HL-60/S4 treated with retinoic acid at 250 ng/mL for 4 days and 3 days (cell line): ENCODE results near the gene TAF4.

Experiments
- in situ Hi-C: fragments of 300-500 bp; cut with MboI; formaldehyde crosslinking; loops from 2 replicates; pipeline ENCODE4 v1.7.0; 2022; ENCODE audit warnings: low sequenced_read_pairs

The TAF4 gene

DNA sequence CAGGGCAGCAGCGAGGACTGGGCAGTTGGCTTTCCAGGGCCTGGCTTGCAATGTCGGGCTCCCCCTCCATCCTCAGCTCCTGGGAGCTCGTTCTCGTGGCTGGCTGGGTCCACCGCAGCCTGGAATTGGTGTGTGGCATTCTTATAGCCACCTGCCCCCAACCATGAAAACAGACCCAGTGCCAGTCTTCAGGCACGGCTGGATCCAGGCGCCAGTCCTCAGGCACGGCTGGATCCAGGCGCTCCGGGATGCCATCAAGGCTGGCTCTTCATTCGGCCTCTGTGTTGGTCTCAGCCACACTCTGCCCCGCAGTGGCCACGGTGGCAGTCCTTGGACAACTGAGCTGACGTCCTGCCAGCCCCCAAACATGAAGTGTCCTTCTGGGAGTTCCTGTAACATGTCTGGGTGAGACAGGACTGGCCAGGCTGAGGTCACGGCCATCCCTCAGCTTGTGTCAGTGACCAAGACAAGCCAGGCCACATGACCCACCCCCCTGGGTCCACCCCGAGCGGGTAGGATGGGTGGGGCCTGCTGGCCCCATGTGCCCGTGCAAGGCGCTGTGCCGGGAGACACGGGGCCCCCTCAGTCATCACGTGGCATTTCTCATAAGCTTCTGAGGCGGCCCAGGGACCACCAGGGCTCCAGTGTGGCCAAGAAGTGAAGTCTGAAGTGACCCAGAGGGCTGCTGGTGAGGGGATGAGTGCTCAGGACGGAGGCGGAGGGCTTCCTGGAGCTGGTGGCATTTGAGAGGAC lies 99.0 kb downstream of the TAF4 start:
- in situ Hi-C loops: no loop called here

DNA sequence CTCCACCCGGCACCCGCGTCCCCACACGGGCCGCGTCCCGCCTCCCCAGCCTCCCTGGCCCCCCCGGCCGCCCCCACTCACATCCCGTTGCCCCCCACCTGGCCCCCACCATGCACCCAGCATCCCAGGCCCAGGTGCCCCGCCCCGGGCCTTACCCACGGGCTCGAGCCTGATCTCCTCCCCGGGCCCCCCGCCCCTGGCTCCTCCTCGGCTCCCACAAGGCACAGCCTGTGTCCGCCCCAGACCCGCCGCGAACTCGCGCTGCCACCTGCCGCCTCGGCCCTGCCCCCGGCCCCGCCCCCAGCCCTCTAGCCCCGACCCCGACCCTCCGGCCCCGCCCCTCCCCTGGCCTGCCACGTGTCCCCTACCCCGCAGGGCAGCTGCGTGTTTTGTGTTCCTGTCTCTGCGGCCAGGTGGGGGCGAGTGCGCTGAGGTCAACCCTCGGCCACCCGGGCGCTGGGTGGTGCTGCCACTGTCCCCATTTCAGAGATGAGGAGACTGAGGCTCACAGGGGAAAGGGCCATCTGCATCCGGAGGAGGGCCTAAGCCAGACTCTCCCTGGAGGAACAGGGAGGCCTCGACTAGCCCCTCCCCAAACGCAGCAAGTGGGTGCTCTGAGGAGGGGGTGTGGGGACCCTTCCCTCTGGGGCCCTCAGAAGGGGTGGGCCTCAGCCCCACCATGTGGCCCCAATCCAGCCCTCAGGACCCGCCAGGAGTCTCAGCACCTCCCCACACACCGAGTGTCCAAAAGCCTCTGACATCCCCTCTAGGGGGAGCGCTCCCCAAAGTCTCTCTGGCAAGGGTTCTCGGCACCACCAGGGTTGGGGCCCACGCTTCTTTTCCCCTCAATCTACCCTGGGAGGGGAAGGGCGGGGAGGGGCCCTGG lies 99.8 kb downstream of the TAF4 start:
- in situ Hi-C loops: no loop called here

DNA sequence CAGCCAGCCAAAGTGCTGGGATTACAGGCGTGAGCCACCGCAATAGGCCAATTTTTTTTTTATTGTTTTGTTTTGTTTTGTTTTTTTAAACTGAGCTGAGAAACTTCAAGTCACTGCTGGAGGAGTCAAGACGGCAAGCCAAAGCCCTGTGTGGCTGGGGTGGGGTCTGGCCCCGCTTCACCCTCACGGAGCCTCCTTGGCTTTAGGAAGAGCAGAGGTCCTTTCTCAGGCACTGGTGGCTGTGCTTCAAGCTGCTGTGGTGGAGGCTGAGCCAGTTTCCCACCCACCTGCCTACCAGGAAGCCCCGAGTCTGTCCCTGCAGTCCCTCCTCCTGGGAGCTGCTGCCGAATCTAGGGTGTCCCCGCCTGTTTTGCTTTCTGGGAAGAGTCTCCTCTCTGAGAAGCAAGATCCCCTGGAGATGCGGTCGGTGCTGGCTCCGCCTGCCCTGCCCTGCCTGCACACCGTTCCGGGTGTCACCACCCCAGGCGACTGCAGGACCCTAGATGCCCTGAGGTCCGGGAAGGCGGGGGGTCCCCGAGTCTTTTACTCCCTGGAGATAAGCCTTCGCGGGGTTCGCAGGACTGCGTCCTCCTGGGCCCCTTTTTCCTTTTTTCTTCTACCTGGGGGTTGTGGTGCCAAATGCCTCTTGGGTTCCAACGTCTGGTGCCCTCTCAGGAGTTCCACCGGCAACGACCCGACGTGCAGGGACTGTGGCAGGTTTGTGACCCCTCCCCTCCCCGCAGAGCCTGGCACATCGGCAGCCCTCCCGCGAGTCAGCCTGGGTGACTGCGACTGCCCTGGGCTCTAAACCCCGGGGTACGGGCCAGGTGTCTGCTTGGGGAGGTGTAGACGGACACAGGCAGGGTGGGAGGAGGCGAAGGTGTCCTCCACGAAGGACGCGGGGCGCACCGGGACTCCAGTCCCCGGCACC lies 100.7 kb downstream of the TAF4 start:
- in situ Hi-C loops: no loop called here

DNA sequence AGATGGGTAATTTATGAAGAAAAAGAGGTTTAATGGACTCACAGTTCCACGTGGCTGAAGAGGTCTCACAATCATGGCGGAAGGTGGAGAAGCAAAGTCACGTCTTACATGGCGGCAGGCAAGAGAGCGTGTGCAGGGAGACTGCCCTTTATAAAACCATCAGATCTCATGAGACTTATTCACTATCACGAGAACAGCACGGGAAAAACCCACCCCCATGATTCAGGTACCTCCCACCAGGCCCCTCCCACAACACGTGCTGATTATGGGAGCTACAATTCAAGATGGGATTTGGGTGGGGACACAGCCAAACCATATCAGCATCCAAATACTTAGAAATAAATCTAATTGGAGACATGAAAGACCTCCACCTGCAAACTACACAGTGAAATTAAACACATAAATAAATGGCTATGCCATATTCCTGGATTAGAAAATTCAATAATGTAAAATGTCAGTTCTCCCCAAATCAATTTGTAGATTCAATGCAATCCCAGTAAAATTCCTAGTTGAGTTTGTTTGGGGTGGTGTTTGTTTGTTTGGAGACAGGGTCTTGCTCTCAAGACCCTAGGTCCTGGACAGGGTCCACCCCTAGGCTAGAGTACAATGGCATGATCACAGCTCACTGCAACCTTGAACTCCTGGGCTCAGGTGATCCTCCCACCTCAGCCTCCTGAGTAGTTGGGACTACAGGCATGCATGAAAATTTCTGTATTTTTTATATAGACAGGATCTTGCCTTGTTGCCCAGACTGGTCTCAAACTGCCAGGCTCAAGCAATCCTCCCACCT lies 101.6 kb downstream of the TAF4 start:
- in situ Hi-C loops: no loop called here

DNA sequence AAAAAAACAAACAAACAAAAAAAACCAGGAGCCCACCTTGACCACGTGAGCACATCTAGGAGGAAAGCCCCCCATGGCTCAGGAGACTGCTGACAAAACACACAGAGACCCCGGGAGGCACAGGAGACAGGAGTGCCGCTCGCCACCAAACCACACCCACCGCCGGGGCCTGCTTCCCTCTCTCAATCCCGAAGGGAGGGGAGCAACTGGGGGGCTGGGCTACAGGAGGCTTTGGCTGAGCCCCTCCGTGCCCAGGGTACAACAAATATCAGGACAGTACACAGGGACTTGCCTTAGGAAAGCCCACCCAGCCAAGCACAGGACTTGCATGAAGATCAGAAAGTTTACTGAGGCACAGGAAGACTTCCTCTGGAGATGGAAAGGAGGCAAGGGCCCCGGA lies 102.5 kb downstream of the TAF4 start:
- in situ Hi-C loops: no loop called here

DNA sequence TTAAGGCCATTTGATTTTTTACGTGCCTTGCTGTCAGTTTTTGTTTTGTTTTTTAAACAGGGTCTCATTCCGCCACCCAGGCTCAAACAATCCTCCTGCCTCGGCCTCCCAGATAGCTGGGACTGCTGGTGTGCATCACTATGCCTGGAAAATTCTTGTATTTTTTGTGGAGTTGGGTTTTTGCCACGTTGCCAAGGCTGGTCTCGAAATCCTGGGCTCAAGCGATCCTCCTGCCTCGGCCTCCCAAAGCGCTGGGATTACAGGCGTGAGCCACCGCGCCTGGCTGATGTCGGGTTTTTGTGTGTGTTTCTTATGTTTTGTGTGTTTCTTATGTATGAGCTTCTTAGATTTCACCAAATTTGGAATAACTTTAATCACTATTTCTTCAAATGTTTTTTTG lies 104.8 kb downstream of the TAF4 start:
- in situ Hi-C loops: no loop called here

DNA sequence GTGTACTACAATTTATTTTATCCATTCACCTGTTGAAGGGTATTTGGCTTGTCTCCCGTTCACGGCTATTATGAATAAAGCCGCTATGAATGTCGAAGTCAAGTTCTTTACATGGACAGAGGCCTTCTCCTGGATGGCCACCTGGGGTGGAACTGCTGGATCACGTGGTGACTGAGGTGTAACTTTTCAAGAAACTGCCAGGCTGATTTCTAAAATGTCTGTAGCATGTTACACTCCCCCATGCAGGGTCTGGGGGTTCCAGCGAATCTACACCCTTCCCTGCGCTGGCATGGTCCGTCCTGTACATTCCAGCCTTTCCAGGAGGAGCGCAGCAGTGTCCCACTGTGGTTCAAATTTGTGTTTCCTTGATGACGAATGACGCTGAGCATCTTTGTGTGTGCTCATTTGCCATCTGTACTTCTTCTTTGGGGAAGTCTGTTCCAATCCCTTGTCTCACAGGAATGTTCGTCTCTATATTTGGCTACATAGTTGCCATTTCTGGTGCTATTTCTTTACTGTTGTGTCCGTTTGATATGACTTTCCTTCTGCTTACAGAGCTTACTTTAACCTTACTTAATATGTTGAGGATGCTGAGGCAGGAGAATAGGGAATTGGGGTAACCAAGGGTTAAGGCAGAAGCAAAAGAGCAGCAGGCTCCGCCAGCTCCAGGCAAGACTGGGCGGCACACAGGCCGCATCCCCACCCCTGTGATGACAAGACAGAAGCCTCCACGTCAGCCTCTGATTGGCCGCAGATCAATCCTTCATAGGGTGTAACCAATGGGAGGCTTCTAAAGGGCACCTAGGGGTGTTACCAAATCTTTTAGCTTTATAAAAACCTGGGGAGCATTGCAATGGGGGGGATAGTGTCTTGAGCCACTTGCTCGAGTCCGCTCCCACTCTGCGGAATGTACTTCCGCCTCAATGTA lies 106.6 kb downstream of the TAF4 start:
- in situ Hi-C loops: no loop called here

DNA sequence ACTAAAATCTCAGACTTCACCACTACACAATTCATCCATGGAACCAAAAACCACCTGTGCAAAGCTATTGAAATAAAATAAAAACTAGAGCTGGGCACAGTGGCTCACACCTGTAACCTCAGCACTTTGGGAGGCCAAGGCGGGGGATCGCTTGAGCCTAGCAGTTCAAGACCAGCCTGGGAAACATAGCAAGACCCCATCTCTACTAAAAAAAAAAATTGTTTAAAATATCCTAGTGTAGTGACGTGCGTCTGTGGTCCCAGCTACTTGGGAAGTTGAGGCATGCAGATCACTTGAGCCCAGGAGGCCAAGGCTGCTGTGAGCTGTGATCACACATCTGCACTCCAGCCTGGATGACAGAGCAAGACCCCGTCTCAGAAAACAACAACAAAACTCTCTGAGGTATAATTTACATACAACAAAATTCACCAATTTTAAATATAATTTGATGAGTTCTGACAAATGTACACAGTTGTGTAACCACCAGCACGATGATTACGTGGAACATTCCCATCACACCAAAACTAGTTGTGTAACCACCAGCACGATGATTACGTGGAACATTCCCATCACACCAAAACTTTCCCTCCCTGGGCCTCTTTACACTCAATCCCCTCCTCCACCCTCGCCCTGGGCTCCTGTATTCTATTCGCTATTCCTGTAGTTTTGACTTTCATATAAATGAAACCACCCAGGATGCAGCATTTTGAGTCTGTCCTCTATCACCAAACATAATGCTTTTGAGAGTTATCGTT lies 107.5 kb downstream of the TAF4 start:
- in situ Hi-C loops: no loop called here

DNA sequence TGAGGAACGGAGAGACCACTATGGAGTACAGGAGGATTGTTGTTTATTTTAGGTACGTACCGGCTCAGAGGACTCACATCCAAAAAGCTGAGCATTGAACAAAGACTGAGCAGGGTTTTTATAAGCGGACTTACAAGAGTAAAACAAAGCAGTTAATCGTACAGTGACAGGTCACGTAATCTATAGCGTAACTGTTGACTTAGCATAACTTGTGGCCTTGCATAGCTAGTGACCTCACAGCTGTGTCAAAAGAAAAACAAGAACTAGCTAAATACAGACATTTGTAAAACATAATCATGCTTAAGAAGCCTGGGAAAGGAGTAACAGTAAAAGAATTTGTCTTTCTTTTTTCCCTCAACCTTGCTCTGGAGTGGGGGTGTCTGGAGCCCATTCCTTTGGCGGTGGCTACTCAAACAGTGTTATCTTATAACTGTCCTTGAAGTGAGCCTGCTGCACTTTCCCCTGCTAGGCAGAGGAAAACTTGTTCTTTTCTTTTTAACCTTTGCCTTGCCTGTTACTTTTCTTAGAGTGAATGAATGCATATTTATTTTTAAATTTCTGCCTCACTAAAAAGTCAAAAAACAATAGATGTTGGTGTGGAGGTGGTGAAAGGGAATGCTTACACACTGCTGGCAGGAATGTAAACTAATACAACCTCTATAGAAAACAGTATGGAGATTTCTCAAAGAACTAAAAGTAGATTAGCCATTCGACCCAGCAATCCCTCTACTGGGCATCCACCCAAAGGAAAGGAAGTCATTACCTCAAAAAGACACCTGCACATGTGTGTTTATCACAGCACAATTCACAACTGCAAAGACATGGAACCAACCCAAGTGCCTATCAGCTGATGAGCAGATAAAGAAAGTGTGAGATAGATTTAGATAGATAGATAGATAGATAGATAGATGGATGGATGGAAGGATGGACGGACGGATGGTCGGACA lies 109.0 kb downstream of the TAF4 start:
- in situ Hi-C loops: no loop called here

DNA sequence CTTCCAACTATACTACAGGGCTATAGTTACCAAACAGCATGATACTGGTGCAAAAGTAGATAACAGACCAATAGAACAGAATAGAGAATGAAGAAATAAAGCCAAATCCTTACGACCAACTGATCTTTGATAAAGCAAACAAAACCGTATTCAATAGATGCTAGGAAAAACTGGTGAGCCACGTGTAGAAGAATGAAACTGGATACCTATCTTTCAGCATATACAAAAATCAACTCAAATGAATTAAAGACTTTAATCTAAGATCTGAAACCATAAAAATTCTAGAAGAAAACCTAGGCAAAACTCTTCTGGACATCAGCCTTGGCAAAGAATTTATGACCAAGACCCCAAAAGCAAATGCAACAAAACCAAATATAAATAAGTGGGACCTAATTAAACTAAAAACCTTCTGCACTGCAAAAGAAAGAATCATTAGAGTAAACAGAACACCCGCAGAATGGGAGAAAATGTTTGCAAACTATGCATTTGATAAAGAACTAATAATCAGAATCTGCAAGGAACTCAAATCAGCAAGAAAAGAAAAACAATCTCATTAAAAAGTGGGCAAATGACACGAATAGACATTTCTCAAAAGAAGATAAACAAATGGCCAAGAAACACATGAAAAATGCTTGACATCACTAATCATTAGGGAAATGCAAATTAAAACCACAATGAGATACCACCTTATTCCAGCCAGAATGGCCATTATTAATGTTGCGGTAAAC lies 109.8 kb downstream of the TAF4 start:
- in situ Hi-C loops: no loop called here

DNA sequence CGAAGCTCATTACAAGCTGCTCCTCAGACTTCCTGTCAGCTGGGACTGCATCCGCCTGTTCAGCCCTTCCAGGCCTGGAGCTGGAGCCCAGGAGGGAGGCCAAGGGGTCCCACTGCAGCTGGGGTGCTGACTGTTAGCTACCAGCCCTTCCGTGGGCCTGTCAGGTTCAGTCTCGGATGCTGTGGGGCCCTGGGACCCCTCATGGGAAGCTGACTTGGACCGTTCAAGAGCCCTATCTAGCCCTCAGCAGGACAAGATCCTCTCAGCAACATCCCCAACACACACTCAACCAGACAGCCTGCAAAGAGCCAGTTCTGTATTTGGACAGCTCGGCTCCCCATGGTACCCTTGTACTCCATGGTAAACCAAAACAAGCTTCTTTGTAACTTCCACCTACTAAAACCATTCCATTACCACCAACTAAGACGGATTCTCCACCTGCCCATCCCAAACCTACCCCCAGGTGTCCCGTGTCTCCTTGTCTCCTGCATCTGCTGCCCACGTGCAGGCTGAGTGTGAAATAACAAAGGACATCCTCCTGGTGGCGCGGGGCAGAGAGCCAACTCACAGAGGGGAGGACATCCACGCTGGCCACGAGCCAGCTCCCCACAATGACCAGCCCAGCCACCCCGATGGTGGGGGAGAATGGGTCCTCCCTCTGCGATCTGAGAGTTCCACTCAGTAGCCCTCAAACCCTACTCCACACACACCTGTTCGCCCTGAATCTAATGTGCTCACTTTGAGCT lies 111.2 kb downstream of the TAF4 start:
- in situ Hi-C loops: no loop called here

DNA sequence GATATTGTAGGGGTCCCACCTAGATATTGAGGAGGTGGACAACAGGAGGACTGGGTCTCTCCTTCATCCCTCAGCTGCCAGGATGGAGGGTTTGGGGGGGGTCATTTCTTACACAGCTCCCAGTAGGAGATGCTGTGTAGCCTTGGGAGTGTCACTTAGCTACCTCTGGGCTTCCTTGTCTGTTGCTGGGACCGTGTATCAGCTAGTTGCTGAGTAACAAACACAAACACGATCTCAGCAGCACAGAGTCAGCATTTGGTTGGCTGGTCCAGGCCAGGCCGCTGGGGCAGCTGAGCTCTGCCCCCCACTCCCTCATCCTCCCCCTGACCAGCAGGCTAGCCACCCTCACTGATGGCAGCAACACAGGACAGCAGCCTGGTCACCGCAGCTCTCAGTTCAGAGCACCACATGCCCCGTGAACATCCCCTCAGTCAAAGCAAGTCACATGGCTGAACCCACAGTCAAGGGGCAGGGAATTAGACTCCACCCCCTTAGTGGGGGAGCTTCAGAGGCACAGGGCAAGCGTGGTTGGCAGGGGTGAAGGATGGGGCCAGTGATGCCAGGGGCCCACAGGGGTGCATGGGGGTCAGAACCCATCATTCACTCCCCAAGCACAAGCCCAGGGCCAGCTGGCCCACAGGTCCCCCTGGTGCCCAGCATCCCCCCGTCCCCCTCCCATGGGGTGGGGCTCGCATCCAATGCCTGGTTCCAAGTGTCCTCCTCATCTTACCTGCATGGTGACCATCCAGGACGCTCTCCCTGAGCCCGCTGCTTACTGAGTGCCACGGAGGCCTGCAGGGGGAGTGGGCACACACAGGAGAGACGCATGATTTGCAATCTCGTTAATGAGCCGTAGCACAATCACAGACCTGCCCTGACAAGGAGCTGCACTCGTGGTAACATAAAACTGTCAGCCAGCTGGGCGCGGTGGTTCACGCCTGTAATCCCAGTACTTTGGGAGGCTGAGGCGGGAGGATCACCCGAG lies 112.4 kb downstream of the TAF4 start:
- in situ Hi-C loops: no loop called here

DNA sequence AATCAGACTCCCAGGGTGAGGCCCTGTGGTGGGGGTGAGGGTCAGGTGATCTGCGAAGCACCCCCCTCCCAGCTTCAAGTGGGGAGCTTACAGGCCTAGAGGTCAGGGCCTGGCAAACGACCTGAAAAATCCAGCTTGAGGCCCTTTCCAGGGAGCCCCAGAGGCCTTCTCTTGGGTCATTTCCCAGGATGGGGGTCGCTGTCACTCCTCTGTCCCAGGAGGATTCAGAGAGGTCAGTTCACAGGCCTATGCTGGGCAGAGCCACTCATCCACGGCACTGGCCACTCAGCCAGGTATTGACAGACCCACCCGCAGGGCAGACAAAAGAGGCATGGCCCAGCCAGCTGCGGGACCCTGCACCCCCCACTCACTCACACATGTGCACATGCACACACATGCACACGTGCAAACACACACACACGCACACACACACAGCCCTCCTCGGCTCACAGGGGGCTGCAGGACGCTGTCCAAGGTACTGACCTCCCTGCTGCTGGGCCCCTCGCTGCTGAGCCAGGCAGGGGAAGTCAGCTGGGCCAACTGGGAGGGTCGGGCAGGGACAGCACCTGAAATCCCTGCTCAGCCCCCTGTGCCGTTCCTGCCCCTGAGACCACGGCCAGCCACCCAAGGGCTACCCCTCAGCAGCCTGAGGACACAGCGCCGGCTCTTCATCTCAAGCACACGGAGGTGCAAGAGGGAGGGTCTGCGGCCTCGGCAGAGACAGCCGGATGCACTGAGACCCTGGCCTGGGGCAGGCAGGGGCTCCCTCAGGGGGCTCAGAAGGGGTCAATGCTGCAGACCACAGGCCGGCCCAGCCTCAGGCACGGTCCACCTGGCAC lies 113.8 kb downstream of the TAF4 start:
- in situ Hi-C loops: no loop called here

DNA sequence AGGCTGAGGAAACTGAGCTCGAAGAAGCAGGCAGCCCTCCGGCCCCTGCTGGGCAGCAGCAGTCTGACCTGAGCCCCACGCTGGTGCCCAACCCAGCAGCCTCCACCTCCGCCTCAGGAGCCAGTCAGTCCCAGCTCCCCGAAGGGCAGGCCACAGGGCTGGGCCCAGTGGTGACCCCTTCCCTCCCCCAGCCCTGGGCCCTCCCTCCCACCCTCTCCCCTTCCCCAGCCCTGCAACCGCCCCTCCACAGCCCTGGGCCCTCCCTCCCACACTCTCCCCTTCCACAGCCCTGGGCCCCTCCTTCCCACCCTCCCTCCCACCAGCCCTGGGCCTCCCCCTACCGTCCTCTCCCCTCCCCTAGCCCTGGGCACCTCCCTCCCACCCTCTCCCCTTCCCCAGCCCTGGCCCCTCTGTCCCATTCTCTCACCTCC lies 115.0 kb downstream of the TAF4 start:
- in situ Hi-C loops: no loop called here
